GM23338 (cell line): ENCODE data around the gene CDHR4.
"Not testable (repeated sequence)": the region's sequence is repeated elsewhere in the genome, so short reads cannot be mapped to it uniquely, and the experiment has no call there.

Experiments used
- CREB1 ChIP-seq: fragments of 250-450 bp; sonication (Bioruptor Pico); IDR thresholded peaks from 2 replicates; pipeline ENCODE4 v1.5.0; 2020; ENCODE audit warnings: low read depth, mild to moderate bottlenecking, moderate library complexity
- CTCF ChIP-seq, 2 experiments: fragments of 200-600 bp in 1 of 2; sonication (generic) in 1 of 2; conservative IDR thresholded peaks; 2 replicates each; pipeline versions ENCODE4 v1.5.1 to v1.6.1; 2016 to 2017; ENCODE audit warnings: antibody characterized with exemption in 2 of 2, low read depth in 2 of 2, mild to moderate bottlenecking in 2 of 2, moderate library complexity in 1 of 2
- EZH2 ChIP-seq: fragments of 200-600 bp; sonication (generic); IDR thresholded peaks from one replicate; pipeline ENCODE4 v1.8.0; 2017; ENCODE audit warnings: antibody characterized with exemption, mild to moderate bottlenecking, low read depth; ENCODE audit not compliant: unreplicated experiment
- EZH2phosphoT487 ChIP-seq: fragments of 200-600 bp; sonication (generic); IDR thresholded peaks from one replicate; pipeline ENCODE4 v1.8.1; 2018; ENCODE audit warnings: antibody characterized with exemption; ENCODE audit not compliant: unreplicated experiment
- JUNB ChIP-seq: IDR thresholded peaks from one replicate; pipeline ENCODE4 v1.6.1; 2016; ENCODE audit warnings: antibody characterized with exemption; ENCODE audit not compliant: unreplicated experiment
- NANOG ChIP-seq: IDR thresholded peaks from 2 replicates; pipeline ENCODE4 v1.6.1; 2016; ENCODE audit warnings: antibody characterized with exemption, borderline replicate concordance
- POLR2AphosphoS5 ChIP-seq: IDR thresholded peaks from 2 replicates; pipeline ENCODE4 v1.6.1; 2016; ENCODE audit warnings: antibody characterized with exemption, low read depth
- REST ChIP-seq: IDR thresholded peaks from one replicate; pipeline ENCODE4 v1.6.1; 2018; ENCODE audit warnings: antibody characterized with exemption; ENCODE audit not compliant: unreplicated experiment
- STAT1 ChIP-seq: IDR thresholded peaks from one replicate; pipeline ENCODE4 v1.6.1; 2016; ENCODE audit warnings: antibody characterized with exemption; ENCODE audit not compliant: unreplicated experiment
- ZNF114 ChIP-seq: fragments of 250-450 bp; sonication (Bioruptor Pico); IDR thresholded peaks from 2 replicates; pipeline ENCODE4 v1.5.0; 2020; ENCODE audit warnings: mild to moderate bottlenecking, moderate library complexity

- not testable (repeated sequence) for TF ChIP-seq CTCF (conservative IDR thresholded peaks at IDR 0.05; ENCODE audit: low read depth in 2 of 2); EZH2; POLR2AphosphoS5; ZNF114 (CRISPR knock-in tag); EZH2phosphoT487; REST; JUNB; NANOG; STAT1; CREB1 (CRISPR knock-in tag)
These were observed 18.7 kb downstream of the CDHR4 start for GRCh38 chr3:49780975-49781365.
